Measurements from ENCODE around the gene PIANP.

Gene PIANP

GRCh38 chr12:6735448-6736191 is 35.0 kb upstream of the PIANP start:
- peak; percentile 71 for TF ChIP-seq CTCF (IDR thresholded peaks at IDR 0.05; ENCODE audit: low read depth, low read length, missing control alignments)
- no peak for DNase-seq (ENCODE audit: extremely low read depth, low read depth)

GRCh38 chr12:6734506-6735387 is 34.1 kb upstream of the PIANP start:
- DNase-seq (ENCODE audit: extremely low read depth, low read depth): no peak
- TF ChIP-seq CTCF (IDR thresholded peaks at IDR 0.05; ENCODE audit: low read depth, low read length, missing control alignments): no peak
- H3K4me3 ChIP-seq (replicated peaks; ENCODE audit: low read depth, low read length): no peak overlapping the region

More at GRCh38 chr12:6735448-6736191, 35.0 kb upstream of the PIANP start:
- H3K4me3 ChIP-seq (replicated peaks; ENCODE audit: low read depth, low read length): no peak overlapping the region

GRCh38 chr12:6730169-6730568 is 29.6 kb upstream of the PIANP start:
- TF ChIP-seq CTCF (IDR thresholded peaks at IDR 0.05; ENCODE audit: low read depth, low read length, missing control alignments): no peak
- no peak for DNase-seq (ENCODE audit: extremely low read depth, low read depth)
- H3K4me3 ChIP-seq (replicated peaks; ENCODE audit: low read depth, low read length): no peak overlapping the region

- DNase-seq (ENCODE audit: extremely low read depth, low read depth): no peak
- no peak overlapping the region for H3K4me3 ChIP-seq (replicated peaks; ENCODE audit: low read depth, low read length)
- no peak for TF ChIP-seq CTCF (IDR thresholded peaks at IDR 0.05; ENCODE audit: low read depth, low read length, missing control alignments)
These were observed 28.6 kb upstream of the PIANP start for GRCh38 chr12:6729186-6729585.

- peak overlapping the region; percentile 84 for H3K4me3 ChIP-seq (replicated peaks; ENCODE audit: low read depth, low read length)
- no peak for TF ChIP-seq CTCF (IDR thresholded peaks at IDR 0.05; ENCODE audit: low read depth, low read length, missing control alignments)
- no peak for DNase-seq (ENCODE audit: extremely low read depth, low read depth)
These were observed 24.7 kb upstream of the PIANP start for GRCh38 chr12:6725350-6725749.

GRCh38 chr12:6724409-6724797 is 23.8 kb upstream of the PIANP start:
- no peak for DNase-seq (ENCODE audit: extremely low read depth, low read depth)
- no peak for TF ChIP-seq CTCF (IDR thresholded peaks at IDR 0.05; ENCODE audit: low read depth, low read length, missing control alignments)
- H3K4me3 ChIP-seq (replicated peaks; ENCODE audit: low read depth, low read length): peak overlapping the region; percentile 84

Data from HFF-Myc (cell line).